RWPE2 (cell line): ENCODE results near the gene PDE4D.
A peak's percentile ranks its signal among the peaks of the same experiment; 100 is the strongest.

ENCODE experiments used
- ATAC-seq: fragments of 200-7000 bp; cut with Tn5 transposase; 3 replicates; pipeline ENCODE4 v1.9.1; 2021; ENCODE audit warnings: low read depth
- DNase-seq: peaks from one replicate; pipeline ENCODE4 v3.0.0-alpha.2; 2020; ENCODE audit warnings: low spot score
- H3K27ac ChIP-seq: fragments of 450-650 bp; 2 replicates; pipeline ENCODE4 v1.5.1; 2017; ENCODE audit warnings: mild to moderate bottlenecking; ENCODE audit not compliant: poor library complexity, severe bottlenecking
- H3K27me3 ChIP-seq: fragments of 250-450 bp; sonication (Bioruptor Pico); 2 replicates; pipeline ENCODE4 v1.5.1; 2021; ENCODE audit warnings: mild to moderate bottlenecking, moderate library complexity; ENCODE audit not compliant: insufficient read depth, poor library complexity, severe bottlenecking
- H3K36me3 ChIP-seq: fragments of 250-450 bp; sonication (Bioruptor Pico); 2 replicates; pipeline ENCODE4 v1.5.1; 2020; ENCODE audit warnings: low read depth, mild to moderate bottlenecking, moderate library complexity
- H3K4me1 ChIP-seq: fragments of 250-450 bp; sonication (Bioruptor Pico); 2 replicates; pipeline ENCODE4 v1.5.1; 2021; ENCODE audit warnings: mild to moderate bottlenecking, moderate library complexity; ENCODE audit not compliant: insufficient read depth, poor library complexity, severe bottlenecking
- H3K4me3 ChIP-seq: fragments of 250-450 bp; sonication (Bioruptor Pico); 2 replicates; pipeline ENCODE4 v1.5.1; 2021; ENCODE audit warnings: mild to moderate bottlenecking, moderate library complexity; ENCODE audit not compliant: severe bottlenecking
- H3K9me3 ChIP-seq: fragments of 250-450 bp; sonication (Bioruptor Pico); 2 replicates; pipeline ENCODE4 v1.5.1; 2021; ENCODE audit warnings: mild to moderate bottlenecking, moderate library complexity; ENCODE audit not compliant: severe bottlenecking
- TF ChIP-seq, protein P1 (sequence below): fragments of 450-650 bp; IDR thresholded peaks from one replicate; pipeline ENCODE4 v1.5.1; 2017; ENCODE audit warnings: mild to moderate bottlenecking, moderate library complexity; ENCODE audit not compliant: poor library complexity, severe bottlenecking

Gene PDE4D

DNA sequence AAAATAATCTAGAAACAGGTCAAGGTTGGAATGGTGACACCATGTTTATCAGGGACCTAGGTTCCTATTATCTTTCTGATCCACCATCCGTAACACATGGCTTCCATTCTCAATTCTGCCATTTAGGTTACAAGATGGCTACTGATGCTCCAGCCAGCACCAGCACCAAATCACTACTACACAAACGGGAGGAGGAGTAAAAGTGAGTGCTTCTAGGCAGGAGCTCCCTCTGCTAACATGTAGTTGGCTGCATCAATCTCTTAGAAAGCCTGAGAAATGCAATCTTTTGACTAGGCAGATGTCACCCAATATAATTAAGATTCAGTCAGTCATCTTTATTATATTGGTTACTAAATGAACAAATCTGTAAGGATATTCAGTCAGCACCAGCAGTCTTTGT, 794.8 kb downstream of the PDE4D start:
- H3K36me3 ChIP-seq, result no peaks in the 10 kb centered on the region
- H3K9me3 ChIP-seq, result no peaks in the 10 kb centered on the region
- ATAC-seq (no peak), DNase-seq (no peak)
- H3K27me3 ChIP-seq, result no peaks in the 10 kb centered on the region
- TF ChIP-seq, protein P1, sequence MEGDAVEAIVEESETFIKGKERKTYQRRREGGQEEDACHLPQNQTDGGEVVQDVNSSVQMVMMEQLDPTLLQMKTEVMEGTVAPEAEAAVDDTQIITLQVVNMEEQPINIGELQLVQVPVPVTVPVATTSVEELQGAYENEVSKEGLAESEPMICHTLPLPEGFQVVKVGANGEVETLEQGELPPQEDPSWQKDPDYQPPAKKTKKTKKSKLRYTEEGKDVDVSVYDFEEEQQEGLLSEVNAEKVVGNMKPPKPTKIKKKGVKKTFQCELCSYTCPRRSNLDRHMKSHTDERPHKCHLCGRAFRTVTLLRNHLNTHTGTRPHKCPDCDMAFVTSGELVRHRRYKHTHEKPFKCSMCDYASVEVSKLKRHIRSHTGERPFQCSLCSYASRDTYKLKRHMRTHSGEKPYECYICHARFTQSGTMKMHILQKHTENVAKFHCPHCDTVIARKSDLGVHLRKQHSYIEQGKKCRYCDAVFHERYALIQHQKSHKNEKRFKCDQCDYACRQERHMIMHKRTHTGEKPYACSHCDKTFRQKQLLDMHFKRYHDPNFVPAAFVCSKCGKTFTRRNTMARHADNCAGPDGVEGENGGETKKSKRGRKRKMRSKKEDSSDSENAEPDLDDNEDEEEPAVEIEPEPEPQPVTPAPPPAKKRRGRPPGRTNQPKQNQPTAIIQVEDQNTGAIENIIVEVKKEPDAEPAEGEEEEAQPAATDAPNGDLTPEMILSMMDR, result no peak
- H3K4me1 ChIP-seq, result peaks cover 15% of the 10 kb centered on the region
- no peak overlapping the region for H3K4me3 ChIP-seq
- peak overlapping the region; percentile 34 for H3K27ac ChIP-seq

DNA sequence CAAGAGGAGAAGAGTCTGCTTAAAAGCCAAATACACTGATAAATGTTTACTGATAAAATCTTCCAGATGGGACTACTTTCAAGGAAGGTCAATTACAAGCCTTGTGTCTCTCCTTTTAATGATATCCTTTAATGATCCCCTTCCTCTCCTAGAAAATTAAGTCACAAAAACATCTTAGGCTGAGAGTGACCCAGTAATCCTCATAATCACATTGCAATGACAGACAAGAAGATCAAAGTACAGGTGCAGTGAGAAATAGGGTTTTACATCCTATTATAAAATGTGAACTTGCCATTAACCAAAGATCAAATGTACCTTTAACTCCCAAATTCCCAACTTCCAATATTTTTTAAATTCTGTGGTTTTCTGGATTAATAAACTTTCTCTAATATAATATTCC, 795.8 kb downstream of the PDE4D start:
- TF ChIP-seq, protein P1, result no peak
- ATAC-seq (no peak), DNase-seq (no peak)
- Histone ChIP-seq H3K4me3 (no peak overlapping the region), H3K4me1 (peaks cover 15% of the 10 kb centered on the region), H3K27ac (no peak overlapping the region), H3K9me3 (no peaks in the 10 kb centered on the region), H3K27me3 (no peaks in the 10 kb centered on the region), H3K36me3 (no peaks in the 10 kb centered on the region)

DNA sequence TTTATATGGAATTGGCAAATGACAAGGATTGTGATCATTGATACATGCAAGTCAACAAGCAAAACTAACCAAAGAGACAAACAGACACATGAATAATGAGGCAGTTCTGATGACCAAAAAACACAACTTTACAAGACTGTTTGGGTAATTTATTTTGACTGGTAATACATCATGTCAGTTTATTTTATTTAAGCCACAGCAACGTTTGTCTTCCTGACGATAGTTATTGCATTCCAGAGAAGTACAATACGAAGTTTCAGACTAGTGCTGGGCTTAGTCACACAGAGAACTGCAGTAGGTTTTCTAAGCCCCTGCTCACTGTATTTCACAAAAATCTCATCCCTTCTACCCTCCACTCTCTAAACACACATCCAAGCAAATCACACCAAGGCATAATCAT, 796.4 kb downstream of the PDE4D start:
- Histone ChIP-seq H3K4me1 (peaks cover 15% of the 10 kb centered on the region), H3K4me3 (no peak overlapping the region), H3K36me3 (no peaks in the 10 kb centered on the region), H3K9me3 (no peaks in the 10 kb centered on the region), H3K27ac (no peak overlapping the region), H3K27me3 (no peaks in the 10 kb centered on the region)
- DNase-seq, result no peak
- no peak for ATAC-seq
- TF ChIP-seq, protein P1, result no peak

DNA sequence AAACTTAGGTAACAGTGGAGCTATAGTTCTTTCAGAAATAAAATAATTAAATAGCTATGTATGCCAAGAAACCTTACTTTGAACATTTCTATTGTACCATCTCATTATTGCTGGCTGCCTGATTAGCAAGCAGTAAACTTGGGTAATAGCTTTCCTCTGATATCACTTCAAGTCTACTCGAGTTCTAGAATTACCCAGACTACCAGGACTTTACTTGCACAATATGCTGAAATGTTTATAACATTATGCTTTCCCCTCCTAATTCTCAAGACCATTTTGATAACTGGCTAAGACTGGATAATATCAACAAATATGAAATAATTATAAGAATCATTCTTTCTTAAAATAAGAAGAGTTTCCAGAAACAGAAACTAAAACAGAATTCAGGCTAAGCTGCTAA, 798.0 kb downstream of the PDE4D start:
- TF ChIP-seq, protein P1, result no peak
- Histone ChIP-seq H3K36me3 (no peaks in the 10 kb centered on the region), H3K4me3 (no peak overlapping the region), H3K4me1 (peaks cover 15% of the 10 kb centered on the region), H3K27me3 (no peaks in the 10 kb centered on the region), H3K27ac (no peak overlapping the region), H3K9me3 (no peaks in the 10 kb centered on the region)
- ATAC-seq (no peak), DNase-seq (no peak)

DNA sequence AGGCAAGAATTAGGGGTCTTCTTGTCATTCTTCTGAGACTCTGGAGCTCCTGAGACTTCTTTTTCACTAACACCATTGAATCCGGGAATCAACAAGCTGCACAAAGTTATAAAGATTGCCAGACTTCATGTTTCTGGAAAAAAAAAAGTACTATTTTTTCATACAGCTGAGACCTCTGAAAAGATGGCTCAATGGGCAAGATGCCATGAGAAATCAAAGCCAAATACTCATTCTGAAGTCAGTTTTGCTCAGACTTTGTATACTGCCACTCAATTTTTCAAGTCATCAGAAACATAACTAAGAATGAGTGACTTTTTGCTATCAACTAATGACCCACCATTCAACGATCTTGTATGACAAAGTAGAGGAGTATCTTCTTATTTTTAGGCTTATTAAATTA, 798.7 kb downstream of the PDE4D start:
- TF ChIP-seq, protein P1, result no peak
- no peak overlapping the region for H3K4me3 ChIP-seq
- peaks cover 13% of the 10 kb centered on the region for H3K4me1 ChIP-seq
- H3K27ac ChIP-seq, result no peak overlapping the region
- ATAC-seq (no peak), DNase-seq (no peak)
- H3K36me3 ChIP-seq, result no peaks in the 10 kb centered on the region
- H3K9me3 ChIP-seq, result no peaks in the 10 kb centered on the region
- no peaks in the 10 kb centered on the region for H3K27me3 ChIP-seq
